Measurements from ENCODE around the gene SNX8.

- no peak for TF ChIP-seq CTCF (IDR thresholded peaks at IDR 0.05; ENCODE audit: poor library complexity)
- no peak for TF ChIP-seq EZH2phosphoT487 (IDR thresholded peaks at IDR 0.05; ENCODE audit: low read depth, severe bottlenecking, unreplicated experiment)
These were observed 83.4 kb downstream of the SNX8 start for GRCh38 chr7:2230882-2231281.

All from hepatocyte (in vitro differentiated cells).